Measurements from ENCODE around the gene IPO4.

IPO4 gene

GRCh38 chr14:24232645-24233537, 44.3 kb upstream of the IPO4 start, which contains the start of gene GMPR2:
Gene GMPR2 (plus strand): TSS chr14:24232929. CDS start chr14:24233254, 325 bp downstream.
- Histone ChIP-seq H3K9ac (peak within 1 kb of the TSS; percentile 68), H3K4me2 (ENCODE audit: low read length) (peak within 1 kb of the TSS; percentile 98), H3K27ac (peak within 1 kb of the TSS; percentile 98), H3K36me3 (ENCODE audit: control insufficient read depth, insufficient read depth, low read length) (no peaks in the 10 kb centered on the region), H3K79me2 (peaks cover 11% of the 10 kb centered on the region), H2AFZ (peak within 1 kb of the TSS; percentile 68), H3K4me1 (peaks cover 51% of the 10 kb centered on the region), H3K9me3 (ENCODE audit: control insufficient read depth, low read length) (no peaks in the 10 kb centered on the region), H3K27me3 (ENCODE audit: control insufficient read depth, insufficient read depth, low read length) (no peaks in the 10 kb centered on the region), H3K4me3 (ENCODE audit: low read depth, low read length) (peak within 1 kb of the TSS; percentile 100)
- peak; percentile 5 for TF ChIP-seq CTCF (IDR thresholded peaks at IDR 0.05)

- Histone ChIP-seq H3K9me3 (ENCODE audit: control insufficient read depth, low read length) (no peaks in the 10 kb centered on the region), H3K27me3 (ENCODE audit: control insufficient read depth, insufficient read depth, low read length) (no peaks in the 10 kb centered on the region), H3K9ac (peak within 1 kb of the TSS; percentile 68), H3K4me3 (ENCODE audit: low read depth, low read length) (peak within 1 kb of the TSS; percentile 100), H3K4me1 (peaks cover 44% of the 10 kb centered on the region), H3K27ac (peak within 1 kb of the TSS; percentile 98), H2AFZ (peak within 1 kb of the TSS; percentile 68), H3K36me3 (ENCODE audit: control insufficient read depth, insufficient read depth, low read length) (no peaks in the 10 kb centered on the region), H3K4me2 (ENCODE audit: low read length) (peak within 1 kb of the TSS; percentile 98), H3K79me2 (peaks cover 16% of the 10 kb centered on the region)
- TF ChIP-seq CTCF (IDR thresholded peaks at IDR 0.05) = no peak
Measured at GRCh38 chr14:24232121-24232644, 43.6 kb upstream of the IPO4 start, which contains the start of gene NEDD8. Gene NEDD8 (minus strand): TSS chr14:24232367. CDS start chr14:24232267, 100 bp downstream.

- no peak for TF ChIP-seq CTCF (IDR thresholded peaks at IDR 0.05)
- Histone ChIP-seq H3K9ac (peak overlapping the region; percentile 68), H3K9me3 (ENCODE audit: control insufficient read depth, low read length) (no peaks in the 10 kb centered on the region), H3K27me3 (ENCODE audit: control insufficient read depth, insufficient read depth, low read length) (no peaks in the 10 kb centered on the region), H3K4me3 (ENCODE audit: low read depth, low read length) (peak overlapping the region; percentile 100), H3K27ac (peak overlapping the region; percentile 98), H3K4me1 (peaks cover 37% of the 10 kb centered on the region), H2AFZ (peak overlapping the region; percentile 68), H3K36me3 (ENCODE audit: control insufficient read depth, insufficient read depth, low read length) (no peaks in the 10 kb centered on the region), H3K4me2 (ENCODE audit: low read length) (peak overlapping the region; percentile 89), H3K79me2 (peaks cover 18% of the 10 kb centered on the region)
Measured at GRCh38 chr14:24231263-24232120, 42.9 kb upstream of the IPO4 start.

GRCh38 chr14:24228902-24229301, 40.3 kb upstream of the IPO4 start:
- Histone ChIP-seq H3K9me3 (ENCODE audit: control insufficient read depth, low read length) (no peaks in the 10 kb centered on the region), H3K9ac (no peak overlapping the region), H3K36me3 (ENCODE audit: control insufficient read depth, insufficient read depth, low read length) (no peaks in the 10 kb centered on the region), H3K27ac (no peak overlapping the region), H3K4me2 (ENCODE audit: low read length) (no peak overlapping the region), H3K4me3 (ENCODE audit: low read depth, low read length) (no peak overlapping the region), H3K4me1 (peaks cover 15% of the 10 kb centered on the region), H3K27me3 (ENCODE audit: control insufficient read depth, insufficient read depth, low read length) (no peaks in the 10 kb centered on the region), H3K79me2 (peaks cover 34% of the 10 kb centered on the region), H2AFZ (no peak overlapping the region)
- TF ChIP-seq CTCF (IDR thresholded peaks at IDR 0.05) = no peak

Measured in parathyroid adenoma (tissue), 2 donors.